IMR-90 (cell line): ENCODE measurements around the gene KDM4B. TPM values are rescaled to one million over a fixed set of nuclear protein-coding genes. Genes with fewer than 3 reads are reported as not detected.

Experiments used
- ATAC-seq: fragments of 200-7000 bp; cut with Tn5 transposase; 2 replicates; pipeline ENCODE4 v1.9.1; 2020; ENCODE audit warnings: low read depth, mild to moderate bottlenecking, moderate library complexity
- BruUV-seq: library from RNA; stranded (reverse); fragments of 400-500 nt; replicated peaks from 2 replicates; lab custom pipeline; 2021; lab: Mats Ljungman, UMichigan
- CTCF ChIA-PET: fragments of 300-600 bp; formaldehyde crosslinking; extraction: SDS; loops from one replicate; lab custom pipeline; 2021; ENCODE audit warnings: antibody characterized with exemption; lab: Yijun Ruan, JAX
- POLR2A ChIA-PET: fragments of 300-600 bp; sonication (Branson Sonifier 250); formaldehyde crosslinking; loops from one replicate; lab custom pipeline; 2022; ENCODE audit warnings: antibody characterized with exemption; ENCODE audit not compliant: unreplicated experiment; lab: Charles Lee
- DNase-seq: peaks from one replicate; pipeline ENCODE4 v3.0.0; 2013
- H2AFZ ChIP-seq: replicated peaks from 2 replicates; pipeline ENCODE3; 2013; ENCODE audit warnings: low read length, mild to moderate bottlenecking; ENCODE audit not compliant: poor library complexity
- H2AK5ac ChIP-seq: 2 replicates; pipeline ENCODE4 v1.6.1; 2013; ENCODE audit warnings: low read depth, low read length, inconsistent platforms
- H2AK9ac ChIP-seq: replicated peaks from 2 replicates; pipeline ENCODE3; 2013; ENCODE audit warnings: mild to moderate bottlenecking, low read depth, low read length, moderate library complexity; ENCODE audit not compliant: poor library complexity
- H2BK120ac ChIP-seq: 2 replicates; pipeline ENCODE4 v1.6.1; 2013; ENCODE audit warnings: low read depth, low read length, inconsistent platforms
- H2BK15ac ChIP-seq: 3 replicates; pipeline ENCODE4 v1.6.1; 2013; ENCODE audit warnings: low read depth, low read length, inconsistent platforms
- H2BK20ac ChIP-seq: 2 replicates; pipeline ENCODE4 v1.6.1; 2013; ENCODE audit warnings: low read depth, mild to moderate bottlenecking, inconsistent platforms, low read length, moderate library complexity
- H2BK5ac ChIP-seq: 2 replicates; pipeline ENCODE4 v1.6.1; 2013; ENCODE audit warnings: mild to moderate bottlenecking, low read depth, low read length, inconsistent platforms; ENCODE audit not compliant: poor library complexity, severe bottlenecking
- H3K14ac ChIP-seq: replicated peaks from 2 replicates; pipeline ENCODE4 v1.6.1; 2013; ENCODE audit warnings: low read depth, low read length, inconsistent platforms
- H3K18ac ChIP-seq: 2 replicates; pipeline ENCODE4 v1.6.1; 2013; ENCODE audit warnings: low read depth, low read length, control low read depth
- H3K23ac ChIP-seq: 2 replicates; pipeline ENCODE4 v1.6.1; 2013; ENCODE audit warnings: low read depth, low read length, inconsistent platforms
- H3K27ac ChIP-seq: 2 replicates; pipeline ENCODE4 v1.5.1; 2013; ENCODE audit warnings: mild to moderate bottlenecking, control low read depth, low read length; ENCODE audit not compliant: insufficient read depth
- H3K27me3 ChIP-seq: 2 replicates; pipeline ENCODE4 v1.6.1; 2013; ENCODE audit warnings: low read length; ENCODE audit not compliant: control insufficient read depth, insufficient read depth
- H3K36me3 ChIP-seq: 2 replicates; pipeline ENCODE4 v1.6.1; 2013; ENCODE audit warnings: low read length, mixed read lengths; ENCODE audit not compliant: control insufficient read depth, insufficient read depth
- H3K4ac ChIP-seq: 2 replicates; pipeline ENCODE4 v1.6.1; 2013; ENCODE audit warnings: low read depth, low read length, inconsistent platforms
- H3K4me1 ChIP-seq: 2 replicates; pipeline ENCODE4 v1.6.1; 2013; ENCODE audit warnings: low read length, mixed read lengths; ENCODE audit not compliant: control insufficient read depth, insufficient read depth
- H3K4me2 ChIP-seq: 2 replicates; pipeline ENCODE4 v1.6.1; 2013; ENCODE audit warnings: low read depth, mild to moderate bottlenecking, control low read depth, low read length, moderate library complexity
- H3K4me3 ChIP-seq: 2 replicates; pipeline ENCODE4 v1.5.1; 2013; ENCODE audit warnings: low read depth, mild to moderate bottlenecking, control low read depth, low read length, moderate library complexity; ENCODE audit not compliant: insufficient read depth
- H3K56ac ChIP-seq: 2 replicates; pipeline ENCODE4 v1.6.1; 2013; ENCODE audit warnings: low read length, inconsistent platforms; ENCODE audit not compliant: insufficient read depth; ENCODE audit errors: extremely low read depth
- H3K79me1 ChIP-seq, 2 experiments: 2 replicates each; pipeline ENCODE4 v1.6.1; 2013; ENCODE audit warnings: low read length in 2 of 2, inconsistent platforms in 1 of 2, low read depth in 1 of 2
- H3K9ac ChIP-seq: 2 replicates; pipeline ENCODE4 v1.6.1; 2013; ENCODE audit warnings: low read depth, low read length, control low read depth
- H3K9me1 ChIP-seq: 2 replicates; pipeline ENCODE4 v1.6.1; 2013; ENCODE audit warnings: low read length, inconsistent platforms; ENCODE audit not compliant: insufficient read depth
- H3K9me3 ChIP-seq: 2 replicates; pipeline ENCODE4 v1.6.1; 2013; ENCODE audit warnings: low read length; ENCODE audit not compliant: control insufficient read depth, insufficient read depth
- H4K20me1 ChIP-seq: 2 replicates; pipeline ENCODE4 v1.6.1; 2013; ENCODE audit warnings: low read length, inconsistent platforms; ENCODE audit not compliant: insufficient read depth
- H4K5ac ChIP-seq: 2 replicates; pipeline ENCODE4 v1.6.1; 2013; ENCODE audit warnings: mild to moderate bottlenecking, low read depth, low read length, control low read depth
- H4K8ac ChIP-seq, 2 experiments: 2 replicates each; pipeline ENCODE4 v1.6.1; 2013; ENCODE audit warnings: low read depth in 2 of 2, low read length in 2 of 2, control low read depth in 1 of 2, inconsistent platforms in 1 of 2
- H4K91ac ChIP-seq: 2 replicates; pipeline ENCODE4 v1.6.1; 2013; ENCODE audit warnings: low read depth, low read length, inconsistent platforms; ENCODE audit not compliant: insufficient read depth
- BHLHE40 ChIP-seq: fragments of 150-350 bp; IDR thresholded peaks from 2 replicates; pipeline ENCODE4 v1.6.1; 2016; ENCODE audit warnings: mild to moderate bottlenecking, low read depth, low read length
- CEBPB ChIP-seq: IDR thresholded peaks from 2 replicates; pipeline ENCODE4 v1.6.1; 2012; ENCODE audit warnings: low read depth, low read length, improper control_type of control experiment
- CHD1 ChIP-seq: IDR thresholded peaks from 2 replicates; pipeline ENCODE4 v1.6.1; 2012; ENCODE audit warnings: low read depth, low read length, improper control_type of control experiment
- NFE2L2 ChIP-seq: fragments of 150-350 bp; IDR thresholded peaks from 2 replicates; pipeline ENCODE4 v1.6.1; 2016; ENCODE audit warnings: low read depth, mild to moderate bottlenecking, low read length
- POLR2A ChIP-seq: IDR thresholded peaks from 2 replicates; pipeline ENCODE4 v1.6.1; 2012; ENCODE audit warnings: mild to moderate bottlenecking, low read depth, low read length
- RAD21 ChIP-seq: IDR thresholded peaks from 2 replicates; pipeline ENCODE4 v1.6.1; 2012; ENCODE audit warnings: low read length, improper control_type of control experiment
- RCOR1 ChIP-seq: IDR thresholded peaks from 2 replicates; pipeline ENCODE4 v1.6.1; 2012; ENCODE audit warnings: mild to moderate bottlenecking, low read length, improper control_type of control experiment; ENCODE audit not compliant: insufficient replicate concordance
- SMC3 ChIP-seq: fragments of 150-350 bp; IDR thresholded peaks from 2 replicates; pipeline ENCODE4 v1.6.1; 2016; ENCODE audit warnings: low read depth, mild to moderate bottlenecking, antibody characterized with exemption, low read length, moderate library complexity
- USF2 ChIP-seq: fragments of 150-350 bp; IDR thresholded peaks from 2 replicates; pipeline ENCODE4 v1.6.1; 2017; ENCODE audit warnings: mild to moderate bottlenecking, antibody characterized with exemption, low read length, low read depth
- WGBS, 2 experiments: methylation state at CpG; one replicate each; pipeline versions ENCODE4 v1.1.5 to v1.1.7; 2013; ENCODE audit warnings: missing lambda C conversion rate in 2 of 2; ENCODE audit not compliant: insufficient read length in 1 of 2; ENCODE audit errors: extremely low coverage in 2 of 2; 5-methylcytosine and 5-hydroxymethylcytosine counted together
- dilution Hi-C: fragments of 300-500 bp; cut with HindIII; formaldehyde crosslinking; loops from one replicate; pipeline ENCODE4 v1.14.3; 2018; ENCODE audit warnings: low sequenced_read_pairs; ENCODE audit not compliant: unreplicated experiment
- in situ Hi-C: fragments of 300-500 bp; cut with MboI; formaldehyde crosslinking; loops from 3 replicates; pipeline ENCODE4 v1.14.3; 2019; ENCODE audit warnings: low sequenced_read_pairs, inconsistent platforms, mixed read lengths
- intact Hi-C: fragments of 100-400 bp; cut with micrococcal nuclease; formaldehyde crosslinking; loops from 2 replicates; pipeline ENCODE4 v1.10.0; 2022
- polyA plus RNA-seq, 3 experiments: library from polyadenylated mRNA; depleted of rRNA; stranded (reverse); fragments of >200 nt; gene quantifications; 2 replicates each; pipeline ENCODE4 v1.2.3, GENCODE V29; 2012; ENCODE audit warnings: low replicate concordance in 1 of 3
- total RNA-seq: library from RNA; depleted of rRNA; stranded (reverse); fragments of >200 nt; gene quantifications from 2 replicates; pipeline ENCODE4 v1.2.3, GENCODE V29; 2012

KDM4B gene
- total and polyA plus RNA-seq, 2 of the 4 experiments (the other 2 are of a cell fraction), result 5.0 to 17.9 TPM

GRCh38 chr19:5066768-5067167 lies 97.9 kb downstream of the KDM4B start:
- Histone ChIP-seq H3K36me3 (peaks cover 53% of the 10 kb centered on the region), H3K4me1 (no peaks in the 10 kb centered on the region), H4K91ac (no peak overlapping the region), H2AK9ac (no peak overlapping the region), H3K23ac (no peak overlapping the region), H3K9me1 (peaks cover 2% of the 10 kb centered on the region; the same call in 1 of the 2 replicates), H3K4me3 (no peak overlapping the region), H2AK5ac (no peak overlapping the region), H3K27ac (no peak overlapping the region), H4K8ac (no peak overlapping the region), H3K14ac (no peak overlapping the region), H4K20me1 (peaks cover 35% of the 10 kb centered on the region), H2BK15ac (no peak overlapping the region), H3K9me3 (peaks cover 10% of the 10 kb centered on the region), H3K9ac (no peak overlapping the region), H2AFZ (no peak overlapping the region), H3K4ac (no peak overlapping the region), H3K27me3 (no peaks in the 10 kb centered on the region), H4K5ac (no peak overlapping the region), H3K79me1 (peaks cover 12 to 42% of the 10 kb centered on the region in 2 experiments), H2BK5ac (no peak overlapping the region), H3K56ac (no peak overlapping the region), H2BK20ac (no peak overlapping the region), H3K4me2 (no peak overlapping the region), H2BK120ac (no peak overlapping the region), H3K18ac (no peak overlapping the region)
- no peak for DNase-seq
- intact Hi-C loops, result no loop called here
- TF ChIP-seq NFE2L2 (no peak), SMC3 (no peak), CEBPB (no peak), RAD21 (no peak), USF2 (no peak), POLR2A (no peak), CHD1 (no peak), BHLHE40 (no peak), RCOR1 (no peak)
- no peak for ATAC-seq
- ChIA-PET CTCF (no interaction called here), POLR2A (no interaction called here)
- BruUV-seq, result no TSS peak
- in situ Hi-C loops, result no loop called here
- 100% methylated on average over 6 of the region's 14 CpGs; no CpG with 5 or more reads in 1 of the 2 experiments for WGBS, 2 experiments
- dilution Hi-C loops, result no loop called here
